ENCODE measurements around the gene PTPN1.

DNA sequence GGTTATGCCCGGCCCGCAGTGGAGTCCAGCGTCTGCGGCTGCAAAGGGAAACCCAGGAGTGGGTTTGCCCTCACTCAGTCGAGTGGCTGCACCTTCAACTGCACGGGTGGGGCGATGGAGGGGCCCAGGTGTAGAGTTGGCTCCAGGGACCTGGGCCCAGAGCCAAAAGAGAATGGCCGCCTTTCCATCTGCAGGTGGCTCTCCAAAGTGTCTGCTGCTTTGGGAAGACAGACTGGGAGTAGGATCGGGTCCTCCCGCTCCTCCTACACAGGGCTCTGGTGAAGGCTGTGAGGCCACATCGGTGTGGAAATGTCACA is 80.1 kb downstream of the PTPN1 start:
- TF ChIP-seq POLR2A (IDR thresholded peaks at IDR 0.05): no peak
- TF ChIP-seq CTCF (IDR thresholded peaks at IDR 0.05 in 4 of 5, conservative IDR thresholded peaks at IDR 0.05 in 1 of 5): no peak

Measured in gastrocnemius medialis (tissue), 4 donors.